GM12878 (cell line): ENCODE measurements around the gene UBE2L5.

Experiments used
- BCL3 ChIP-seq: IDR thresholded peaks from 2 replicates; pipeline ENCODE4 v1.6.1; 2011; ENCODE audit warnings: borderline replicate concordance, low read depth, mild to moderate bottlenecking, moderate library complexity, low read length; ENCODE audit not compliant: insufficient read depth, poor library complexity, severe bottlenecking
- BMI1 ChIP-seq: fragments of 450-650 bp; IDR thresholded peaks from 2 replicates; pipeline ENCODE4 v1.6.1; 2016; ENCODE audit warnings: mild to moderate bottlenecking, moderate library complexity, borderline replicate concordance
- CEBPB ChIP-seq, 2 experiments: fragments of 150-350 bp in 1 of 2; IDR thresholded peaks; 2 replicates each; pipeline ENCODE4 v1.6.1; 2012 to 2014; ENCODE audit warnings: low read depth in 2 of 2, low read length in 2 of 2, borderline replicate concordance in 1 of 2, inconsistent platforms in 1 of 2
- CREB1 ChIP-seq: IDR thresholded peaks from 2 replicates; pipeline ENCODE4 v1.6.1; 2012; ENCODE audit warnings: low read depth, mild to moderate bottlenecking, inconsistent platforms
- EZH2 ChIP-seq: IDR thresholded peaks from 2 replicates; pipeline ENCODE4 v1.6.1; 2012; ENCODE audit warnings: low read depth, mild to moderate bottlenecking, control low read depth, inconsistent platforms, low read length, borderline replicate concordance; ENCODE audit not compliant: control insufficient read depth
- GABPA ChIP-seq: IDR thresholded peaks from 2 replicates; pipeline ENCODE4 v1.6.1; 2014; ENCODE audit warnings: antibody characterized with exemption, low read depth, mild to moderate bottlenecking, inconsistent platforms
- NBN ChIP-seq: fragments of 450-650 bp; IDR thresholded peaks from 2 replicates; pipeline ENCODE4 v1.6.1; 2016
- RAD21 ChIP-seq: IDR thresholded peaks from 2 replicates; pipeline ENCODE4 v1.6.1; 2011; ENCODE audit warnings: mild to moderate bottlenecking, low read depth, low read length, moderate library complexity; ENCODE audit not compliant: insufficient read depth
- STAT1 ChIP-seq: fragments of 450-650 bp; conservative IDR thresholded peaks from 2 replicates; pipeline ENCODE4 v1.6.1; 2014; ENCODE audit warnings: antibody characterized with exemption, mild to moderate bottlenecking
- ZNF274 ChIP-seq: IDR thresholded peaks from one replicate; pipeline ENCODE4 v1.8.0; 2011; ENCODE audit not compliant: insufficient read length, insufficient read depth
- TF ChIP-seq, protein P1 (sequence below): fragments of 450-650 bp; formaldehyde crosslinking; IDR thresholded peaks from 2 replicates; pipeline ENCODE4 v1.4.0; 2020; ENCODE audit warnings: mild to moderate bottlenecking, moderate library complexity

GRCh38 chr13:30438286-30438685, 16.0 kb downstream of the UBE2L5 start:
- TF ChIP-seq, protein P1, sequence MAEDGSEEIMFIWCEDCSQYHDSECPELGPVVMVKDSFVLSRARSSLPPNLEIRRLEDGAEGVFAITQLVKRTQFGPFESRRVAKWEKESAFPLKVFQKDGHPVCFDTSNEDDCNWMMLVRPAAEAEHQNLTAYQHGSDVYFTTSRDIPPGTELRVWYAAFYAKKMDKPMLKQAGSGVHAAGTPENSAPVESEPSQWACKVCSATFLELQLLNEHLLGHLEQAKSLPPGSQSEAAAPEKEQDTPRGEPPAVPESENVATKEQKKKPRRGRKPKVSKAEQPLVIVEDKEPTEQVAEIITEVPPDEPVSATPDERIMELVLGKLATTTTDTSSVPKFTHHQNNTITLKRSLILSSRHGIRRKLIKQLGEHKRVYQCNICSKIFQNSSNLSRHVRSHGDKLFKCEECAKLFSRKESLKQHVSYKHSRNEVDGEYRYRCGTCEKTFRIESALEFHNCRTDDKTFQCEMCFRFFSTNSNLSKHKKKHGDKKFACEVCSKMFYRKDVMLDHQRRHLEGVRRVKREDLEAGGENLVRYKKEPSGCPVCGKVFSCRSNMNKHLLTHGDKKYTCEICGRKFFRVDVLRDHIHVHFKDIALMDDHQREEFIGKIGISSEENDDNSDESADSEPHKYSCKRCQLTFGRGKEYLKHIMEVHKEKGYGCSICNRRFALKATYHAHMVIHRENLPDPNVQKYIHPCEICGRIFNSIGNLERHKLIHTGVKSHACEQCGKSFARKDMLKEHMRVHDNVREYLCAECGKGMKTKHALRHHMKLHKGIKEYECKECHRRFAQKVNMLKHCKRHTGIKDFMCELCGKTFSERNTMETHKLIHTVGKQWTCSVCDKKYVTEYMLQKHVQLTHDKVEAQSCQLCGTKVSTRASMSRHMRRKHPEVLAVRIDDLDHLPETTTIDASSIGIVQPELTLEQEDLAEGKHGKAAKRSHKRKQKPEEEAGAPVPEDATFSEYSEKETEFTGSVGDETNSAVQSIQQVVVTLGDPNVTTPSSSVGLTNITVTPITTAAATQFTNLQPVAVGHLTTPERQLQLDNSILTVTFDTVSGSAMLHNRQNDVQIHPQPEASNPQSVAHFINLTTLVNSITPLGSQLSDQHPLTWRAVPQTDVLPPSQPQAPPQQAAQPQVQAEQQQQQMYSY (CRISPR knock-in tag), result no peak
- TF ChIP-seq ZNF274 (no peak), CEBPB (IDR thresholded peaks at IDR 0.05; ENCODE audit: borderline replicate concordance in 1 of 2, low read depth in 2 of 2, low read length in 2 of 2) (no peak), GABPA (no peak), BMI1 (no peak), CREB1 (no peak), STAT1 (no peak), BCL3 (no peak), RAD21 (no peak), EZH2 (no peak), NBN (no peak)
